Right lobe of liver (tissue), 6 donors: Measurements from ENCODE around the gene IL1RN. TPM values are rescaled to one million over a fixed set of nuclear protein-coding genes. Genes with fewer than 3 reads are reported as not detected.

ENCODE experiments used
- ATAC-seq, 4 donors: fragments of 200-7000 bp; cut with Tn5 transposase; one replicate each; pipeline ENCODE4 v1.9.1; 2020; ENCODE audit warnings: mild to moderate bottlenecking in 4 of 4, moderate library complexity in 4 of 4
- DNase-seq, 3 donors: peaks; one replicate each; pipeline ENCODE4 v3.0.0-alpha.2; 2020
- H3K27ac ChIP-seq, 3 donors: fragments of 200-600 bp; one replicate each; pipeline ENCODE4 v1.8.0; 2022
- H3K27me3 ChIP-seq, 2 donors: fragments of 200-600 bp; one replicate each; pipeline ENCODE4 v1.8.0; 2022
- H3K36me3 ChIP-seq, 4 donors: fragments of 200-600 bp; sonication (generic) in 1 of 4; one replicate each; pipeline versions ENCODE4 v1.5.1 to v1.8.0; 2017 to 2022; ENCODE audit warnings: control low read depth in 1 of 4
- H3K4me1 ChIP-seq, 4 donors: fragments of 200-600 bp; sonication (generic) in 1 of 4; one replicate each; pipeline versions ENCODE4 v1.5.1 to v1.8.0; 2017 to 2022; ENCODE audit warnings: control low read depth in 1 of 4
- H3K4me3 ChIP-seq, 3 donors: fragments of 200-600 bp; one replicate each; pipeline ENCODE4 v1.8.0; 2022
- H3K9me3 ChIP-seq, 4 donors: fragments of 200-600 bp; sonication (generic) in 1 of 4; one replicate each; pipeline versions ENCODE4 v1.5.1 to v1.8.0; 2017 to 2022; ENCODE audit warnings: control low read depth in 1 of 4
- CTCF ChIP-seq, 4 donors: fragments of 200-600 bp in 3 of 4; fragments of 450-650 bp in 1 of 4; IDR thresholded peaks; one replicate each; pipeline versions ENCODE4 v1.5.1 to v1.8.0; 2016 to 2022; ENCODE audit warnings: antibody characterized with exemption in 4 of 4, mild to moderate bottlenecking in 2 of 4
- POLR2A ChIP-seq: fragments of 450-650 bp; IDR thresholded peaks from one replicate; pipeline ENCODE4 v1.6.1; 2017; ENCODE audit warnings: antibody characterized with exemption, mild to moderate bottlenecking
- WGBS: methylation state at CpG from one replicate; pipeline ENCODE4 v1.1.6; 2018; ENCODE audit warnings: low coverage, low lambda C conversion rate; ENCODE audit not compliant: insufficient coverage; ENCODE audit errors: missing lambda C conversion rate; 5-methylcytosine and 5-hydroxymethylcytosine counted together
- intact Hi-C, 2 donors: fragments of 100-400 bp; cut with DNase I; formaldehyde crosslinking; loops; one replicate each; pipeline versions ENCODE4 v1.11.2 to v1.14.1; 2022
- total RNA-seq, 6 experiments: library from RNA; depleted of rRNA in 2 of 6; stranded (reverse); fragments of >200 nt in 2 of 6; fragmentation: NEBNext Ultra II Directional in 3 of 6; extraction: Animal tissue kit (Norgen Biotek cat#: 25700) in 3 of 6; gene quantifications; one replicate each; pipeline versions ENCODE4 v1.1.0 to v1.2.4, GENCODE V29; 2016 to 2023
- donor health status: DM: no; HTN: yes; CAD: no.
- donor health status: DM: no; HTN: no; CAD: no.
- donor health status: DM: no; HTN: no; CAD: no.
- donor health status: DM: no; HTN: yes; CAD: no.
- donor health status: DM: no; HTN: yes; CAD: no.

The IL1RN gene
- total RNA-seq, 6 experiments from 2014 or later: 14.5 to 98.1 (median 43.9) TPM

- DNase-seq (no peak), ATAC-seq (peak in 2 of 4 donors; percentile 19 to 28)
- TF ChIP-seq CTCF (IDR thresholded peaks at IDR 0.05): no peak
- TF ChIP-seq POLR2A: no peak
- no peaks in the 10 kb centered on the region for H3K9me3 ChIP-seq
- H3K36me3 ChIP-seq: no peaks in the 10 kb centered on the region
- peaks cover 0 to 20% (median 3%) of the 10 kb centered on the region in 4 donors for H3K4me1 ChIP-seq
- intact Hi-C loops: no loop called here
- H3K27ac ChIP-seq: peak overlapping the region in 1 of 3 donors; percentile 39
- H3K4me3 ChIP-seq: no peak overlapping the region
- H3K27me3 ChIP-seq: no peaks in the 10 kb centered on the region
- 33% methylated on average over 2 of the region's 8 CpGs for WGBS
Observed at GRCh38 chr2:113148606-113149552, 21.5 kb downstream of the IL1RN start.

- peaks cover 0 to 20% (median 3%) of the 10 kb centered on the region in 4 donors for H3K4me1 ChIP-seq
- ATAC-seq (peak; percentile 67 to 95 (median 82)), DNase-seq (no peak)
- H3K9me3 ChIP-seq: no peaks in the 10 kb centered on the region
- no peaks in the 10 kb centered on the region for H3K36me3 ChIP-seq
- no peaks in the 10 kb centered on the region for H3K27me3 ChIP-seq
- intact Hi-C loops: no loop called here
- peak overlapping the region in 1 of 3 donors; percentile 39 for H3K27ac ChIP-seq
- TF ChIP-seq CTCF (IDR thresholded peaks at IDR 0.05) (no peak), POLR2A (no peak)
- WGBS: 86% methylated on average over 1 of the region's 1 CpG
- no peak overlapping the region for H3K4me3 ChIP-seq
Observed at GRCh38 chr2:113149553-113150257, 22.3 kb downstream of the IL1RN start.

- no peak for DNase-seq
- 34% methylated on average over 4 of the region's 5 CpGs for WGBS
Observed at GRCh38 chr2:113150258-113150601, 22.8 kb downstream of the IL1RN start.

GRCh38 chr2:113155331-113155730, 27.9 kb downstream of the IL1RN start:
- DNase-seq (no peak), ATAC-seq (no peak)
- H3K27me3 ChIP-seq: no peaks in the 10 kb centered on the region
- H3K4me1 ChIP-seq: peaks cover 0 to 28% (median 9%) of the 10 kb centered on the region in 4 donors
- intact Hi-C loops: no loop called here
- H3K36me3 ChIP-seq: no peaks in the 10 kb centered on the region
- WGBS: 42% methylated on average over 2 of the region's 5 CpGs
- TF ChIP-seq POLR2A (no peak), CTCF (IDR thresholded peaks at IDR 0.05) (no peak)
- no peaks in the 10 kb centered on the region for H3K9me3 ChIP-seq
- no peak overlapping the region for H3K4me3 ChIP-seq
- H3K27ac ChIP-seq: no peak overlapping the region

More at GRCh38 chr2:113150258-113150601, 22.8 kb downstream of the IL1RN start:
- Histone ChIP-seq H3K4me3 (no peak overlapping the region), H3K4me1 (peaks cover 0 to 20% (median 3%) of the 10 kb centered on the region in 4 donors), H3K9me3 (no peaks in the 10 kb centered on the region), H3K27ac (peak overlapping the region in 1 of 3 donors; percentile 39), H3K27me3 (no peaks in the 10 kb centered on the region), H3K36me3 (no peaks in the 10 kb centered on the region)
- peak; percentile 29 to 90 (median 86) for ATAC-seq
- intact Hi-C loops: no loop called here
- no peak for TF ChIP-seq POLR2A
- TF ChIP-seq CTCF (IDR thresholded peaks at IDR 0.05): no peak
